CD4-positive, CD25-positive, alpha-beta regulatory T cell (primary cell): ENCODE results near the gene EYA2. TPM values are rescaled to one million over a fixed set of nuclear protein-coding genes. Genes with fewer than 3 reads are reported as not detected.

Experiments
- ATAC-seq, 2 donors: fragments of 150-1000 bp; cut with Tn5 transposase; one replicate each; pipeline ENCODE4 v1.10.0; 2021; ENCODE audit warnings: low read depth in 2 of 2, moderate number of reproducible peaks in 2 of 2, moderate library complexity in 1 of 2
- DNase-seq, 3 donors: peaks; one replicate each; pipeline versions ENCODE4 v3.0.0 to v3.0.0-alpha.2; 2012 to 2022; ENCODE audit warnings: mixed read lengths in 1 of 3
- H3K27ac ChIP-seq: one replicate; pipeline ENCODE4 v1.7.0; 2013; ENCODE audit warnings: mild to moderate bottlenecking, low read length; ENCODE audit not compliant: insufficient read depth, poor library complexity, severe bottlenecking
- H3K27me3 ChIP-seq: one replicate; pipeline ENCODE4 v1.7.0; 2013; ENCODE audit warnings: low read length; ENCODE audit not compliant: control insufficient read depth, insufficient read depth
- H3K36me3 ChIP-seq: one replicate; pipeline ENCODE4 v1.7.0; 2013; ENCODE audit warnings: mild to moderate bottlenecking, low read length, moderate library complexity; ENCODE audit not compliant: control insufficient read depth, insufficient read depth
- H3K4me1 ChIP-seq: 2 replicates; pipeline ENCODE4 v1.7.0; 2013; ENCODE audit warnings: mild to moderate bottlenecking, low read length; ENCODE audit not compliant: insufficient read depth, control insufficient read depth, poor library complexity, severe bottlenecking
- H3K4me3 ChIP-seq: one replicate; pipeline ENCODE4 v1.7.0; 2013; ENCODE audit warnings: low read depth, mild to moderate bottlenecking, low read length, moderate library complexity
- H3K9me3 ChIP-seq, 2 experiments: 1 replicate in 1 of 2; 2 replicates in 1 of 2; pipeline ENCODE4 v1.7.0; 2013; ENCODE audit warnings: low read length in 2 of 2, mild to moderate bottlenecking in 1 of 2, moderate library complexity in 1 of 2; ENCODE audit not compliant: control insufficient read depth in 2 of 2
- H3K27ac Mint-ChIP-seq, 3 donors: one replicate each; pipeline ENCODE4 v1.8.0; 2020 to 2022; ENCODE audit warnings: mild to moderate bottlenecking in 3 of 3, mixed read lengths in 3 of 3, moderate library complexity in 2 of 3
- H3K27me3 Mint-ChIP-seq: one replicate; pipeline ENCODE4 v1.8.0; 2022; ENCODE audit warnings: mild to moderate bottlenecking, mixed read lengths
- H3K36me3 Mint-ChIP-seq: one replicate; pipeline ENCODE4 v1.8.0; 2020; ENCODE audit warnings: mixed read lengths
- H3K4me1 Mint-ChIP-seq, 4 donors: one replicate each; pipeline ENCODE4 v1.8.0; 2020 to 2022; ENCODE audit warnings: mixed read lengths in 4 of 4, mild to moderate bottlenecking in 1 of 4
- H3K4me3 Mint-ChIP-seq, 4 donors: one replicate each; pipeline ENCODE4 v1.8.0; 2020 to 2022; ENCODE audit warnings: mild to moderate bottlenecking in 4 of 4, mixed read lengths in 4 of 4, moderate library complexity in 3 of 4
- H3K9me3 Mint-ChIP-seq, 7 donors: one replicate each; pipeline ENCODE4 v1.8.0; 2020 to 2022; ENCODE audit warnings: mixed read lengths in 7 of 7, mild to moderate bottlenecking in 3 of 7, moderate library complexity in 2 of 7
- polyA plus RNA-seq, 4 donors: library from polyadenylated mRNA; unstranded; fragments of 300-500 nt; fragmentation: Illumina TruSeq; gene quantifications; one replicate each; pipeline ENCODE4 v1.2.3, GENCODE V29; 2021
- total RNA-seq: library from RNA; stranded (reverse); gene quantifications from one replicate; pipeline ENCODE4 v1.2.3, GENCODE V29; 2022

Gene EYA2
- total and polyA plus RNA-seq, 5 donors from 2014 or later: not detected

- ATAC-seq (no peak), DNase-seq (no peak)
- Mint-ChIP-seq H3K4me3 (no peak overlapping the region), H3K4me1 (no peaks in the 10 kb centered on the region), H3K36me3 (no peaks in the 10 kb centered on the region), H3K27ac (no peak overlapping the region), H3K27me3 (no peaks in the 10 kb centered on the region), H3K9me3 (peaks cover 0 to 2% (median 0%) of the 10 kb centered on the region in 7 donors)
- H3K27ac ChIP-seq: no peak overlapping the region
- no peaks in the 10 kb centered on the region for H3K36me3 ChIP-seq
- H3K27me3 ChIP-seq: no peaks in the 10 kb centered on the region
- no peaks in the 10 kb centered on the region for H3K4me1 ChIP-seq
- H3K4me3 ChIP-seq: no peak overlapping the region
- H3K9me3 ChIP-seq: no peaks in the 10 kb centered on the region
Measured at GRCh38 chr20:47161411-47161810, 266.8 kb downstream of the EYA2 start.

- no peaks in the 10 kb centered on the region for H3K9me3 ChIP-seq
- H3K36me3 ChIP-seq: no peaks in the 10 kb centered on the region
- H3K4me3 ChIP-seq: no peak overlapping the region
- Mint-ChIP-seq H3K36me3 (no peaks in the 10 kb centered on the region), H3K27me3 (no peaks in the 10 kb centered on the region), H3K4me3 (no peak overlapping the region), H3K4me1 (no peaks in the 10 kb centered on the region), H3K27ac (no peak overlapping the region), H3K9me3 (peaks cover 0 to 2% (median 0%) of the 10 kb centered on the region in 7 donors)
- DNase-seq (no peak), ATAC-seq (no peak)
- H3K4me1 ChIP-seq: no peaks in the 10 kb centered on the region
- no peaks in the 10 kb centered on the region for H3K27me3 ChIP-seq
- H3K27ac ChIP-seq: no peak overlapping the region
Measured at GRCh38 chr20:47164140-47164539, 269.5 kb downstream of the EYA2 start.

GRCh38 chr20:47165376-47165865, 270.8 kb downstream of the EYA2 start:
- Histone ChIP-seq H3K27me3 (no peaks in the 10 kb centered on the region), H3K4me3 (no peak overlapping the region), H3K9me3 (no peaks in the 10 kb centered on the region), H3K36me3 (no peaks in the 10 kb centered on the region), H3K27ac (no peak overlapping the region), H3K4me1 (no peaks in the 10 kb centered on the region)
- Mint-ChIP-seq H3K27ac (no peak overlapping the region), H3K27me3 (peaks cover 5% of the 10 kb centered on the region), H3K9me3 (peaks cover 0 to 2% (median 0%) of the 10 kb centered on the region in 7 donors), H3K4me3 (no peak overlapping the region), H3K36me3 (no peaks in the 10 kb centered on the region), H3K4me1 (no peaks in the 10 kb centered on the region)
- ATAC-seq (no peak), DNase-seq (no peak)

- Mint-ChIP-seq H3K27me3 (peaks cover 5% of the 10 kb centered on the region), H3K4me1 (no peaks in the 10 kb centered on the region), H3K36me3 (no peaks in the 10 kb centered on the region), H3K9me3 (peaks cover 0 to 2% (median 0%) of the 10 kb centered on the region in 7 donors), H3K27ac (no peak overlapping the region), H3K4me3 (no peak overlapping the region)
- Histone ChIP-seq H3K27me3 (no peaks in the 10 kb centered on the region), H3K9me3 (no peaks in the 10 kb centered on the region), H3K27ac (no peak overlapping the region), H3K4me1 (no peaks in the 10 kb centered on the region), H3K4me3 (no peak overlapping the region), H3K36me3 (no peaks in the 10 kb centered on the region)
- DNase-seq (no peak), ATAC-seq (no peak)
Measured at GRCh38 chr20:47167846-47168245, 273.2 kb downstream of the EYA2 start.

GRCh38 chr20:47172579-47172978, 277.9 kb downstream of the EYA2 start:
- H3K27ac ChIP-seq: no peak overlapping the region
- Mint-ChIP-seq H3K36me3 (no peaks in the 10 kb centered on the region), H3K4me1 (no peaks in the 10 kb centered on the region), H3K4me3 (no peak overlapping the region), H3K27me3 (peaks cover 10% of the 10 kb centered on the region), H3K27ac (no peak overlapping the region), H3K9me3 (no peaks in the 10 kb centered on the region)
- H3K27me3 ChIP-seq: no peaks in the 10 kb centered on the region
- DNase-seq: no peak
- H3K4me1 ChIP-seq: no peaks in the 10 kb centered on the region
- no peaks in the 10 kb centered on the region for H3K36me3 ChIP-seq
- no peak overlapping the region for H3K4me3 ChIP-seq
- no peaks in the 10 kb centered on the region for H3K9me3 ChIP-seq
- no peak for ATAC-seq

GRCh38 chr20:47173596-47174216, 279.1 kb downstream of the EYA2 start:
- no peaks in the 10 kb centered on the region for H3K9me3 Mint-ChIP-seq
- H3K27ac Mint-ChIP-seq: no peak overlapping the region
- Histone ChIP-seq H3K36me3 (no peaks in the 10 kb centered on the region), H3K27me3 (no peaks in the 10 kb centered on the region), H3K4me3 (no peak overlapping the region), H3K27ac (no peak overlapping the region), H3K9me3 (no peaks in the 10 kb centered on the region), H3K4me1 (no peaks in the 10 kb centered on the region)
- peaks cover 10% of the 10 kb centered on the region for H3K27me3 Mint-ChIP-seq
- ATAC-seq (no peak), DNase-seq (no peak)
- H3K36me3 Mint-ChIP-seq: no peaks in the 10 kb centered on the region
- no peaks in the 10 kb centered on the region for H3K4me1 Mint-ChIP-seq
- no peak overlapping the region for H3K4me3 Mint-ChIP-seq

GRCh38 chr20:47174456-47175243, 280.0 kb downstream of the EYA2 start:
- no peak overlapping the region for H3K4me3 Mint-ChIP-seq
- no peaks in the 10 kb centered on the region for H3K27me3 ChIP-seq
- DNase-seq: no peak
- H3K9me3 Mint-ChIP-seq: no peaks in the 10 kb centered on the region
- H3K4me3 ChIP-seq: no peak overlapping the region
- no peaks in the 10 kb centered on the region for H3K36me3 ChIP-seq
- H3K27ac Mint-ChIP-seq: no peak overlapping the region
- no peak for ATAC-seq
- no peaks in the 10 kb centered on the region for H3K4me1 ChIP-seq
- H3K27ac ChIP-seq: no peak overlapping the region
- no peaks in the 10 kb centered on the region for H3K4me1 Mint-ChIP-seq
- H3K9me3 ChIP-seq: no peaks in the 10 kb centered on the region
- peaks cover 9% of the 10 kb centered on the region for H3K27me3 Mint-ChIP-seq
- H3K36me3 Mint-ChIP-seq: no peaks in the 10 kb centered on the region

GRCh38 chr20:47175493-47175892, 280.9 kb downstream of the EYA2 start:
- peaks cover 5% of the 10 kb centered on the region for H3K27me3 Mint-ChIP-seq
- no peaks in the 10 kb centered on the region for H3K4me1 Mint-ChIP-seq
- Histone ChIP-seq H3K9me3 (no peaks in the 10 kb centered on the region), H3K36me3 (no peaks in the 10 kb centered on the region), H3K27ac (no peak overlapping the region), H3K4me1 (no peaks in the 10 kb centered on the region), H3K27me3 (no peaks in the 10 kb centered on the region), H3K4me3 (no peak overlapping the region)
- no peak for DNase-seq
- no peak for ATAC-seq
- peaks cover 0 to under 1% (median 0%) of the 10 kb centered on the region in 7 donors for H3K9me3 Mint-ChIP-seq
- H3K36me3 Mint-ChIP-seq: no peaks in the 10 kb centered on the region
- H3K27ac Mint-ChIP-seq: no peak overlapping the region
- no peak overlapping the region for H3K4me3 Mint-ChIP-seq
